ENCODE measurements around the gene ADRA2B.

GRCh38 chr2:96120991-96121390 lies 4.6 kb upstream of the ADRA2B start:
- no peak for TF ChIP-seq CTCF (IDR thresholded peaks at IDR 0.05)
- no peak for TF ChIP-seq POLR2A (IDR thresholded peaks at IDR 0.05)

Measured in Peyer's patch (tissue), 4 donors.